Globus pallidus (tissue), 1 donor: ENCODE data around the gene NRGN.
"Not testable (repeated sequence)": the region's sequence is repeated elsewhere in the genome, so short reads cannot be mapped to it uniquely, and the experiment has no call there.

ENCODE experiments used
- DNase-seq: peaks from one replicate; pipeline ENCODE4 v3.0.0-alpha.2; 2015; ENCODE audit warnings: low spot score

NRGN gene

DNA sequence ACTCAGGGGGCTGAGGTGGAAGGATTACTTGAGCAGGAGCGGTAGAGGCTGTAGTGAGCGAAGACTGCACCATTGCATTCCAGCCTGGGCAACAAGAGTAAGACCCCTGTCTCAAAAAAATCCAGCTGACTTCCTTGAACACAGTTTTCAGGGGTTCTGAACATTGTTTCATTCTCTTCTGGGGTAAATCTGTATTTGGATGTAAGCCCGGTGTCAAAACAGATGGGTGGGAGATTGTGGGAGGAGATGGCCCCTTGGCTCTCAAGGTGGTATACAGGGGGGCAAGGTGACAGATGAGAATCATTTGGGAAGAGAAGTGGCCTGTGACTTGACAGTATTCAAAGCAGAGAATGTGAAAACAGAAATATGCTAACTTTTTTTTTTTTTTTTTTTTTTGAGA lies 17.6 kb downstream of the NRGN start:
- DNase-seq: no peak

DNA sequence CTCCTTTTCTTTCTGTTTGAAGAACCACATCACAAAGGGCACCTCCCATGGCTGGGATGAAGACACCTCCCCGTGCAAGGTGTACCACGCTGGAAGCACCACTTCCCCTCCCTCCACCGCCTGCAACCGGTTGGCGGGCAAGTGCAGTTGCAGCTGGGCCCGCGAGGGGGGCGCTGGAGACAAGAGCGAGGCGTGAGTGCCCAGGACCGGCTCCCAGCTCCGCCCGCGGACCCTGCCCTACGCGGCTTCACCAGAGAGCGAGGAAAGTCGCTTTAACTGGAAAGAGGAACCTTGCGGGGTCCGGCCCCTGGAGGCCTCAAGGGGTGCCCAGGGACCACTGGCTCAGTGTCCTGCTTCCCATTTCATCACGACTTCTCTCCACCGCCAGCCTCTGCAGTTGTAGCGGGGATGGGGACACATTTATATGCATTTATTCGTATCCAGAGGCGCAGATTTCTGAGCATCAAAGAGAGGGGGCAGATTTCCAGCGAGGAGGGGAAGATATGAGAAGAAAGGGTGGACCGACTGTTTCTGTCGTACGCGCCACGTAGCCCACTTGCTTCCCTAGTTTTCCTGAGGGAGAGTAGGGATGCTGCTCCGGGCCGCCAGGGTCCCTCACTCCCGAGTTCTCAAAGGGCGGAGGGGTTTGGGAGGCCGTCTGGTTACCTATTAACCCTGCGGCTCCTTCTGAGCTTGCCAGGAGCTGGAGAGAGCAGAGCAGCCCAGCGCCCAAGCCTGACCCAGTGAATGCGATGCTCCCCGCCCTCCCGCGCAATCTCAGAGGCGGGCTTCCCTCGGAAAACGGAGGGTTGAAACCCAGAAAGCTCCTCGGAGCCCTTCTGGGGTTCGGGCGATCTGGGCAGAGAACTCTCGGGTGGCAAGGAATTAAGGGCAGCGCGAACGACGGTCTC lies 18.9 kb downstream of the NRGN start:
- peak; percentile 62 for DNase-seq

DNA sequence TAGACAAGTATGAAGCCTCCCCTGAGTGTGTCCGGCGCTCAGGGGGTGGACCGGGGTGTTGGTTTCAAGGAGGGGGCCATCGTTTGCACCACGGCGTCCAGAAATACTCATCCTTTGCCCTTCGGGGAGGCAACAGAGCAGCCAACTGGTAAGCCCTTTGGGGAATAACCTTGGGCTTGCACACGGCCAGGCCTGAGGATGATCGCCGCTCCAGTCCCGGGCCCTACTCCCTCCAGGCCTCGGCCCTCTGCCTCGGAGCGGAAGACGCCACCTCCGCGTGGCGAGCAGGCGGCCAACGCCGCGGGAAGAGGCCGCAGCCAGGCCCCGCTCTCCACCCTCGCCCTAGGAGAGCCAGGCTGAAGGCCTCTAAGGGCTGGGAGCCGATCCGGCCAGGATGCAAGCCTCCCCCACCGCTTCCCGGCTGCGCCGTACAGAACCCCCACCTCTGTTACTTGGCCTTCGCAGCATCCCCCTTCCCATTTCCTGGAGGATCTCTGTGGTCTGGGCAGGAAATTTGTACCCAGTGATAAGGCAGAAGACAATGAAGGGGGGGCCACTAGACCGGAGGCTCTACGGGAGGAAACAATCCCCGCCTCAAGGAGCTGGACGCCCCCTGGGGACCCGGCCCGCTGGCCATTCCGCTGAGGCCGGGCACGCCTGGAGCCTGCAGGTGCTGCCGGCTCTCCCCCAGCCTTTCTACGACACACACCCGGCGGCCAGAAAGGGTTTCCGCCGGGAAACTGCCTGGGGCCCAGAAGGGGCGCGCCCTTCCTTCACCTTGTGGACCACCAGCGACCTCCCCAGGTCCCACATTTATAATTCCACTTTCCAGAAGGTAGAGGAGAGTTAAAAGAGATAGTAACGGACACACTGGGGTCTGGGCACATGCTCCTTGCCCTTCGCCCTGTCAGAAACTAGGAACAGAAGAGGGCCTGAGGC lies 19.8 kb downstream of the NRGN start:
- DNase-seq: no peak

DNA sequence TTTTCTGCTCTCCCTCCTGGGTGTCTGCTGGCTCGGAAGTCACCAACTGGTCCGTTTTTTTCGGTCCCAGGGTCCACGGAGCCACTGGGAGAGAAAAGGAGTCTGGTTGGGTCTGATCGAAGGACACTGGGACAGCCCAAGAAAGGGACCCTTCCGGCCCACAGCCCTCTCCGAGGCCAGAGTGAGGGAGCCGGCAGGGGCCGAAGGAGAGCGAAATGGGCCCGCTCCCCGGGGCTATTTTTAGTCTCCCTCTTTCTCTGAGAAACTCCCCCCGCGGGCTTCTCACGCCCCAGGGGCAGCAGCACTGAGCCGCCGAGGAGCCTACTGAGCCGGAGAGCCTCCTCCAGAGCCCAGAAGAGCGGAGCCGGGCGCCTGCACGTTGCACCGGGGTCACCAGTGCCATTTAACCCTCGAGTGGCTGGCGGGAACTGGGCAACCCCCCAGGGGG lies 20.5 kb downstream of the NRGN start:
- DNase-seq: no peak

DNA sequence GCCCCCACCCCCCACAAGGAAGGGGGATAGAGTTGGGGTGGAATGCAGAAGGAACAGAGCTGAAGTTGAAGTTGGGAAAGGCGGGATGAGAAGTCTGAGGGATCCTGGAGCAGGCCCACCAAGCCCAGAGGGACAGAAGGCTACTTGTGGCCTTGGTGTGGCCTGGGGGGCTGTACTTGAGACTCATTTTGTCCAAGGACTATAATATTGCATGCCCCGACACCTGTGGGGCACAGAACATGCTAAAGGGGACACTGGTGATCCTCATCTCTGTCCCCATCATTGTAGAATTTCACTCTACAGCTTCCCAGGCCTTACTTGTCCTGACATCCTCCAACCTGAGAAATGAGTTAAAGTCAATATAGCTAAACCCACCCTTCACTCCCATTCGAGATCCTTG lies 21.1 kb downstream of the NRGN start:
- no peak for DNase-seq

DNA sequence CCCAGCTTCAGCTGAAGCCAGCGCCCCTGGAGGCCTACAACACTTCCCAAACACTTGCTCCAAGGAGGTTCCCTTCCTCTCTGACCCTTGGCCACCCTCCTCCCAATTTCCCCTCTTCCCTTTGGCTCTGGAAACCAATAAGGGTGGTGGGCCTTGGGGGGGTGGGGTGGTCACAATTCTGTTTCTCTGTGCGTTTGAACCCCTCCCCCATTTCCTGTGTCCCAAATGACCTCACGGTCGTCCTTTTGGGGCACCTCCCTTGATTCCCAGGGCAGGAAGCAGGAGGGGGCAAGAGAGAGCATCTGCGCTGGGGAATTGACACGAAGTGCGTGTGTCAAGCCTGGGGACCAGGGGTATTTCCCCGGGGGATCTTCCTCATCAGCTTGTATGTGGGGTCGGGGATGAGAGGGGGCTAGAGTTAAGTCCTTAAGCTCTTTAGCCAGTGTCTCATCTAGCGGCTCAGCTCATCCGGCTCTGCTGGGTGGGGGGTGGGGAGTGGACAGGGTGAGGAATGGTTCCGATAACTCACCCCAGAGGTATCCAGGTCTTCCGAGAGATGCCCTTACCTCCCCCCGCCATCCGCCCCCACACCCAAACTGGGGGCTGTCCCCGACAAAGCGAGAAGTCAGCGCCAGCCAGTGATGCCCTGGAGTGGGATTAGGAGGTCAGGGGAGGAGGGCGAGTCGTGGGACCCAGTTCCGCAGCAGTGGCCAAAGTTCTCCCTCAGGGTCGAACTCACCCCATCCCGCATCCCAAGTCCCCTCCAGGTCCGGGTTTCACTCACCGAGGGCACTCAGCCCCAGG lies 21.8 kb downstream of the NRGN start:
- DNase-seq: no peak

DNA sequence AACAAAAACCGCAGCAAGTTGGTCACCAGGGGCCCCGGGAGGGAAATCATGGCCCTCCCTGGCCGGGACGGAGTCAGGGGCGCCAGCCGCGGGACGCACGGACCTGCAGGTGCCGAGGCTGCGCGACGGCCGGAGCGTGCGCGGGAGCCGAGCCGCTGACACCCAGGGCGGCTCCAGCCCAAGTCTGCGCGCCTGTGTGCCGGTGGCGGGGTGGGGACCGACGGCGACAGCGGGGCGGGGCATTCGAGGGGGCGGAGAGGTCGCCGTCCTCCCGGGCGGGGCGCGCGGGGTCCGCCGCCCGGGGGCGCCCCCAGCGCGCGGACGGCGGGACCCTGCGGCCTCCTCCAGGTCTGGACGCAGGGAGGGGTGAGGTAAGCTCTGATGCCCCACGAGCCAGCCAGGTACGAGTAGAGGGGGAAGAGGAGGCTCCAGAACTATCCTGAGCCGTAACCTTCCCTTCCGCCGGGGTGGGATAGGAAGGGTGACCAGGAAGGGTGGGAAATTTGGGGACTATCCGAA lies 22.4 kb downstream of the NRGN start, which contains the start of gene ESAM:
TSS of gene ESAM (minus strand) at position 186 of the 519 bp plus-strand sequence. CDS start at position 50, 136 bp downstream.
- DNase-seq: no peak

DNA sequence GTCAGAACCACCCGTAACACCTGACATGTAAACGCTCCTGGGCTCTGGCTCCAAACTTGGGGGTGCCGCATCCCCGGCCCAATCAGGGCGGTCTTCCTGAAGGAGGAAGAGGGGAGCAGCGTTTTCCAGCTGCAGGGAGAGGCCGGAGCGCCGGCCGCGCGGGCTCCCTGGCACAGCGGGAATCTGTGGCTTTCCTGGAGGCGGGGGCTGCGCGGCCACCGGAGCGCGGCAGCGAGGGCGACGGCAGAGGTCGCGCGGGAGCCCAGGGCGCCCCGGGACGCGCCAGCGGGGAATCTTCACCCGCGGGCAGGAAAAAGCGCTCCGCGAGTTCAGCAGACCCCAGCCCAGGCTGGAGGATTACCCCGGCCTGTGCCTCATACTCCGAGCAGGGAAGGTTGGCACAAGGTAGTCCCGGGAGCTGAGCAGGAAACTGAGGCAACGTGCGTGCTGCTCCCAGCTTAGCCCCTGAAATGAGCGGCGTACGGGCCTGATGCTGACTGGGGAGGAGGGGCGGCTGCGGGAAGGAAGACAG lies 22.9 kb downstream of the NRGN start:
- no peak for DNase-seq

DNA sequence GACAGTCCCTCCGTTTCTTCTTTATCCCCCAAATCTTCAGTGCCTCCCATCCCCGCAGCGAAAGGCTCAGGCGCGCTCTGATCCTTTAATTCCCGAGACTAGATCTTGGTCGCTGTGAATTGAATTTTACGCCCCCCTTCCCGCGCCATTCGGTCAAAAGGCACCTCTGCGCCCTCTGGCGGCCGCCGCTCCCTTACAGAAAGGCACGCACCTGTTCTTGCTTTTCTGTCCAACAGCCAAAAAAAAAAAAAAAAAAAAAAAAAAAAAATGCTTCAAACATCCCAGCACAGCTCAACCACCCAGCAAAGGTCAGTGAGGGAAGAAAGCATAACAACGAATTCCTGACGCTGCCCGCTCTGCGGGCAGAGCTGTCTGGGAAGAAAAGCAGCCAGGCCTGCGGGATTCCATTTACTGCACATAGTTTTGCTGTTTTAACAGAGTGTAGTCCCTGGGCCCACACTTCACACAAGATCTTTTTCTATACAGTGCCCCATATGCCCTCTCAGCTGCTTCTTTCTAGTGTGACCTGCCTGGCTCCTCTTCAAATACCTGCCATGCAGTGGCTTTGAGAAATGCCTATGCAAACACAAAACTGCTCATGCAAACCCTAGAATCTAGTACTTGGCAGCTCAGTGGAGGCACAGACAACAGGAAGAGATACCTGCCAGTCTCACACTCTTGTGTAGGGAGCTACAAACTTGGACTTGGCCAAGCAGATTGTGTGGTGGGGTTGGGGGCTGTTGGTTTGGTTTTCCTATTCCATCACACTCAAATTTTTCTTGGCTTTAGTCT lies 23.6 kb downstream of the NRGN start:
- peak; percentile 47 for DNase-seq

DNA sequence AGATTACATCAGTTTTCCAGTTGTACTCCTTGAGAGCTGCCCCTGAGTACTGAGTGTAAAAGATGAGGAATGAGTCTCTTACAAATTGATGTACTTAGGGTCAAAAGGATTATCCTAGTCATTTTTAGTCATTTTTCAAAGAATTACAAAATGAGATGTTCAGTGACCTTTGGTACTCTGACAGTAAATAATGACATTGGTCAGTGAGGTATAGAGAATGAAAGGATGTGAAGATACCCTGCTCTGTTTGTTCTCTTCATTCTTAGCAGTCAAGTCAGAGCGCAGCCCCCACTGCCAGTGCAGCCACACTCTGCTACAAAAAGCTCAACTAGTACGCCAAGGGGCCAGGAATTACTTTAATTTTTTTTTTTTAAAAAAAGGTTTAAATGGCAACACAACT lies 26.4 kb downstream of the NRGN start:
- no peak for DNase-seq

DNA sequence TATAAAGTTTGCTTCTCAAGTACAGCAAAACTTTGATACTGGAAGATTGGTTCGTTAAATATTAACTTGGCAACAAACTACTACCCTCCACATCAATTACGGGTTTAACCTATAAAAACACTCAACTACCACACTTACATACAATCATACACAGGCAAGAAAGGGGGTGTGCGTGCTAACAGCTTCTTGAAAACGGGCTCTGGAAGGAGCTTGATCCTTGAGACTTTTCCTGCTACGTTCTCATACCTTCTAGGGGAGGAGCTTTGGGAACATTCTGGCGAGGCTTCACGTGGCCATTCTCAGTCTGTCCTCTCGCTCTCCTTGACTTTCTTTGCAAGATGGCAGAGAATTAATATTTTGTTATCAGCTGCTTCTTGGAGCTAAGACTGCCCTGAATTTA lies 29.2 kb downstream of the NRGN start:
- no peak for DNase-seq

DNA sequence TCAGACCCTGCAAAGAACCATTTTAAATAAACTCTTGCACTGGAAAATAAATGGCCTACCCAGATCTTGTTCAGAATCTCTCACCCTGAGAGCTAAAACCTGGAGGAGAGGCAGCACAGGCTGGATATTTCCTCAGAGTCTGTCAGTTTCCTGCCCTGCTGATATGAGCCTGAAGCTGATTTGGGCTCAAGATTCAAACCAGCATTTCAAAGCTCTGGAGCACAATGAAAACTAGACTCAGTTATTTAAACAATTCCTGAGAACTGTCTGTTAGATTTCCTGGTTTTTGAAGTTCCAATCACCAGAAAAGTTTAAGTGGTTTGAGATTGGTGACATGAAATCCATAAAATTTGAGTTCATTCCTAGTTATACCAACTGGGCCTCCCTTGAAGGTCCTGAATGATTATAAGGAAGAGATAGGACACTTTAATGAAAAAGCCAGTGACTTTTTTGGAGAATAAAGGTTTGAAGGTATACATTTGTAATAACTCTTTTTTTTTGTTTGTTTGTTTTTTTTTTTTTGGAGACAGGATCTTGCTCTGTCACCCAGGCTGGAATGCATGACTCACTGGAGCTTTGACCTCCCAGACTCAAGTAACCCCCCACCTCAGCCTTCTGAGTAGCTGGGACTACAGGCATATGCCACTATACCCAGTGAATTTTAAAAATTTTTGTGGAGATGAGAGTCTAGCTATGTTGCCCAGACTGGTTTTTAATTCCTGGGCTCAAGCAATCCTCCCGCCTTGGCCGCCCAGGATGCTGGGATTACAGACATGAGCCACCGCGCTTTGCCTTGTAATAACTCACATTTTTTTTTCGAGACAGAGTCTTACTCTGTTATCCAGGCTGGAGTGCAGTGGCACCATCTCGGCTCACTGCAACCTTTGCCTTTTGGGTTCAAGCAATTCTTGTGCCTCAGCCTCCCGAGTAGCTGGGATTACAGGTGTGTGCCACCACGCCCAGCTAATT lies 30.3 kb downstream of the NRGN start:
- DNase-seq: no peak

DNA sequence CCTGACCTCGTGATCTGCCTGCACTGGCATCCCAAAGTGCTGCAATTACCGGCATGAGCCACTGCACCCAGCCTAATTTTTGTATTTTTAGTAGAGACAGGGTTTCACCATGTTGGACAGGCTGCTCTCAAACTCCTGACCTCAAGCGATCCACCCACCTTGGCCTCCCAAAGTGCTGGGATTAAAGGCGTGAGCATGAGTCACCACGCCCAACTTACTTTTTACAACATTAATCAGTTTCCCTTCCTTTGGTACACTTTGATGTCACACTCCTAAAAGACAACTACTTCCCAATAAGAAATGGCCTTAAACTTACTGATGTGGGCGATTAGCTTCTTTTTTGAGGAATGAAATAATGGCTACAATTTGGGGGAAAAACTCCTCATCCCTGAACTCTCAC lies 31.2 kb downstream of the NRGN start:
- DNase-seq: not testable (repeated sequence)

DNA sequence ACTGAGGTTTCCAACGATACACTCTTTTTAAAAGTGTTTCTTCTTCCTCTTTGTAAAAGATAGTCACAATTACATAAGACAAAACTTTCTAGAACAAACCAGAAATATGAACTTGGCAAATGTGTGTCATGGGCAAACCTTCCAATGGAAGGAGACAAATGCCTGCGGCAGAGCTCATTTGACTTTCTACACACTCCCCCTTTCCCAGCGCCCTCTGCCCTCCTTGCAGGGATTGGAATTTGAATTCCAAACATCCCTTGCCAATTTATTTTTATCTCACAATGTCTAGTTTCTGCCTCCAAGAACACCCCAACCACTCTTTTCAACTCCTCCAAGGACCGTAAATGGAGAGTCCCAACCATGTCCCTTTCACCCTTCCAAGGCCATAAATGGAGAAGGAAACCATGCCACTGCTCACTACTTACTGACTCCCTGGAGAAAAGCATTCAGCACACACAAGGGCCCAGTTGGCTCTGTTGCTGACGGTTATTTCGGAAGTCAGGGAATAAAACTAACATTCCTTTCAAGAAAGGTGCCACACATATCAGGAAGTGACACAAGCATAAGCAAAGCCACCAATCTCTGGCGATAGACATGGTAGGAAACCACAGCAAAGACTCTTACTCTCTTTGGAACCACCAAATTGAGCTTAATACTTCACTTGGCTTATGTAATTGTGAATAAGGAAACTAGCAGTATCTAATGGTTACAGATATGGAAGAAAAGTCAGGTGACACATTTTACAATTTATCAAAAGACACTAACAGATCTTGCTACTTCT lies 37.3 kb downstream of the NRGN start:
- no peak for DNase-seq

DNA sequence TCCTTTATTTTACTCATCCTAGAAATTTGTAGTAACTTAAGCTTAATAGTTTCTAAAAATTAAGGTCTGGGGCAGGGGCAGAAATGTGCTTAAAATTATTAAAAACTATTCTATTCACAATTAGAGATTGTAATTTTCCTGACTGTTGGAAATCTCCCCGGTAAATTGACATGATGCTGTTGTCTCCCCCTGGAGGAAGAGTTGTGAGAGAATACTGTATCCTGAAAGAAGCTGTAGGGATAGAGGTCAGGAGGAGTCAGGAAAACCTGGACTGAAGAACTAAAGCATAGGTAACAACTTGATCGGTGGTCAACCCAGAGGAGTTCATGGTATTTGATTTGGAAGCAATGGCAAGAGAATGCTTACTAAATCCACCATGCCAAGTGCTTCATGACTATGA lies 38.5 kb downstream of the NRGN start:
- DNase-seq: no peak

DNA sequence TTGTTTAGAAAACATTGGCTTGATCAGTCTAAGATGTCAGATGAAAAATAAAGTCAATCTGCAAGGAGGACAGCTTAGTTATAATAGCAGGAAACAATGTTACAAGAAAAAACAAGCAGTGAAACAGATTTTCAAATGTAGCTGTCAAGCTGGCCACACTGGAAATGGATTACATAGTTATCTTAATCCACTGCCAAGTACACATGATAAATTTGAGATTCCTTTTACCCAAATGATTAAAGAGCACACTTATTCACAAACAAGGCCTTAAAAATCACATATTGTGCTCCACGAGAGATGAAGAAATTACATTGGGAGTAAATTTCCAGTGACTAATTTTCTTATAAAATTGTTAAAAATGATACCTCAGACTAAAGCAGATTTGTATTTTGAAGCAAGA lies 39.8 kb downstream of the NRGN start:
- DNase-seq: no peak

DNA sequence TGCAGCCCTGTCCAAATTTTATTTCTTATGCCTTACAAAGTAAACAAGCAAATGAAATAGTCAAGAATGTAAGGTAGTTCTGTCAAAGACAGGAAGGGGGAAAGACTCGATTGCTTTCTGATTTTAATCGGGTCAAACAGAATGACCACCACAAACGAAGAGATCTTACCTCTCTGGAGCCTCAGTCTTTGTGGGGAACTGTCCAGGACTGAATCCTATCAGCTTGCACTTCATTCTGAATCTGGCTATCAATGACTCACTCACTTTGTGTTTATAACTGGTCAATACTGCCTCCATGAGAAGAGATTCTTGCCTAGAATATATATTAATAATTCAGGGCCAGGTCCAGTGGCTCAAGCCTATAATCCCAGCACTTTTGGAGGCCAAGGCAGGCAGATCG lies 43.3 kb downstream of the NRGN start:
- DNase-seq: no peak

DNA sequence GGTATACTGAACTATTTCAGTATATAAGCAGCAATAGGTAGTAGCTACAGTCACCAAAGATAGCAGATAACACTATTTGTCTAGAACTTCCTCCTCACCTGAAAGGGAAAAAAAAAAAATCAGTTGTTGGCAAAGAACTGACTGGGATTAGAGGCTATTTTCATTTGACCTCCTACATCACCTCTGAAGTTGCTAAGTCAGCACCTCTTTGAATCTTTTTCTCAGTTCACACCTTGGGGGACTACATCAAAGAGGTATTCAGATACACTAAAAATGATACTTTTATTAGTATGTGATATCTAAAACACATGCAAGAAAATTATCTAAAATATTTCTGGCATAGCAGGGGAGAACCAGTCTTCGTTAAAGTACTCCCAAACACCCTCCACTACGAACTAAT lies 44.3 kb downstream of the NRGN start:
- DNase-seq: no peak

DNA sequence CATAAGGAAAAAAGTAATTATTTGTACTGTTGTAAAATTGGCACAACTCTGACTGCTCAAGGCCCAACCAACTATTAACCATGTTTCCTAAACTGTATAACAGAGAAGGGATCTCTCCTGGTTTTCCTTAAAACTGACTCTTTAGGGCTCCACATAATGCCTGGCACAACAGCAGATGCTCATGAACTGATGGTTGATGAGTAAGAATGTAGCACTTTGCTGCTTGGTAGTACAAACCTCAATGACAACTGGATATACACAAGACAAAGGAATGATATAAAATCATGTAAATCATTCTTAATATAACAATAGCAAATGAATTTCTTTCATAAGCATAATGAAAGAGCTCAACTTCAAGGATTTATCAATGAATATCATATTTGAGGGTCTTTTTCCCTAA lies 48.8 kb downstream of the NRGN start:
- no peak for DNase-seq
